PC-9 (cell line): Measurements from ENCODE around the gene FKBP7. TPM values are rescaled to one million over a fixed set of nuclear protein-coding genes. Genes with fewer than 3 reads are reported as not detected.

Experiments used
- BruUV-seq: library from RNA; stranded (reverse); fragments of 400-500 nt; replicated peaks from 2 replicates; lab custom pipeline; 2021; lab: Mats Ljungman, UMichigan
- CTCF ChIA-PET: fragments of 300-600 bp; sonication (Branson Sonifier 250); formaldehyde crosslinking; loops from one replicate; lab custom pipeline; 2022; ENCODE audit warnings: antibody characterized with exemption; lab: Charles Lee
- POLR2A ChIA-PET: fragments of 300-600 bp; sonication (Branson Sonifier 250); formaldehyde crosslinking; loops from one replicate; lab custom pipeline; 2022; ENCODE audit warnings: antibody characterized with exemption; ENCODE audit not compliant: unreplicated experiment; lab: Charles Lee
- DNase-seq, 2 experiments: peaks; one replicate each; pipeline versions ENCODE4 v3.0.0 to v3.0.0-alpha.2; 2015 to 2022; ENCODE audit warnings: mixed read lengths in 1 of 2
- H2AFZ ChIP-seq: fragments of 200-600 bp; sonication (generic); 2 replicates; pipeline ENCODE4 v1.8.1; 2017; ENCODE audit warnings: antibody characterized with exemption
- H3F3A ChIP-seq: fragments of 200-600 bp; sonication (generic); 2 replicates; pipeline ENCODE4 v1.8.1; 2017; ENCODE audit warnings: antibody characterized with exemption, mild to moderate bottlenecking, low read depth; ENCODE audit not compliant: insufficient read depth
- H3K27ac ChIP-seq: fragments of 200-600 bp; sonication (generic); 2 replicates; pipeline ENCODE4 v1.6.1; 2016; ENCODE audit warnings: mixed run types
- H3K27me3 ChIP-seq: fragments of 200-600 bp; sonication (generic); 2 replicates; pipeline ENCODE4 v1.6.1; 2016; ENCODE audit warnings: low read depth, mixed run types; ENCODE audit not compliant: insufficient read depth
- H3K36me3 ChIP-seq: fragments of 200-600 bp; sonication (generic); 2 replicates; pipeline ENCODE4 v1.6.1; 2016; ENCODE audit warnings: low read depth, mixed run types
- H3K4me1 ChIP-seq: fragments of 200-600 bp; sonication (generic); replicated peaks from 2 replicates; pipeline ENCODE4 v1.6.1; 2016; ENCODE audit warnings: mixed run types; ENCODE audit not compliant: insufficient read depth
- H3K4me2 ChIP-seq: fragments of 200-600 bp; sonication (generic); 2 replicates; pipeline ENCODE4 v1.6.1; 2017; ENCODE audit warnings: mixed run types
- H3K4me3 ChIP-seq: fragments of 200-600 bp; sonication (generic); 2 replicates; pipeline ENCODE4 v1.6.1; 2016; ENCODE audit warnings: mixed run types
- H3K79me2 ChIP-seq: fragments of 200-600 bp; sonication (generic); 2 replicates; pipeline ENCODE4 v1.6.1; 2017; ENCODE audit warnings: low read depth, mixed run types
- H3K9me2 ChIP-seq: fragments of 200-600 bp; sonication (generic); 2 replicates; pipeline ENCODE4 v1.8.1; 2017; ENCODE audit warnings: mild to moderate bottlenecking; ENCODE audit not compliant: insufficient read depth
- H3K9me3 ChIP-seq: fragments of 200-600 bp; sonication (generic); 2 replicates; pipeline ENCODE4 v1.8.1; 2016; ENCODE audit warnings: low read depth; ENCODE audit not compliant: insufficient read depth
- H4K20me1 ChIP-seq: fragments of 200-600 bp; sonication (generic); 2 replicates; pipeline ENCODE4 v1.8.1; 2017; ENCODE audit not compliant: insufficient read depth
- EZH2 ChIP-seq: fragments of 200-600 bp; sonication (generic); IDR thresholded peaks from 2 replicates; pipeline ENCODE4 v1.8.0; 2017; ENCODE audit warnings: antibody characterized with exemption, low read depth
- intact Hi-C: fragments of 100-400 bp; cut with micrococcal nuclease; formaldehyde crosslinking; loops from one replicate; pipeline ENCODE4 v1.10.0; 2022; ENCODE audit not compliant: unreplicated experiment
- total RNA-seq: library from RNA; stranded (reverse); gene quantifications from 2 replicates; pipeline ENCODE4 v1.2.3, GENCODE V29; 2021
- TF ChIP-seq, protein P1 (sequence below): fragments of 200-600 bp; sonication (generic); conservative IDR thresholded peaks from 2 replicates; pipeline ENCODE4 v1.6.1; 2017; ENCODE audit warnings: mixed run types, antibody characterized with exemption, mild to moderate bottlenecking, moderate library complexity

Gene FKBP7
- total RNA-seq, 1 experiment from 2014 or later = 6.1 TPM

DNA sequence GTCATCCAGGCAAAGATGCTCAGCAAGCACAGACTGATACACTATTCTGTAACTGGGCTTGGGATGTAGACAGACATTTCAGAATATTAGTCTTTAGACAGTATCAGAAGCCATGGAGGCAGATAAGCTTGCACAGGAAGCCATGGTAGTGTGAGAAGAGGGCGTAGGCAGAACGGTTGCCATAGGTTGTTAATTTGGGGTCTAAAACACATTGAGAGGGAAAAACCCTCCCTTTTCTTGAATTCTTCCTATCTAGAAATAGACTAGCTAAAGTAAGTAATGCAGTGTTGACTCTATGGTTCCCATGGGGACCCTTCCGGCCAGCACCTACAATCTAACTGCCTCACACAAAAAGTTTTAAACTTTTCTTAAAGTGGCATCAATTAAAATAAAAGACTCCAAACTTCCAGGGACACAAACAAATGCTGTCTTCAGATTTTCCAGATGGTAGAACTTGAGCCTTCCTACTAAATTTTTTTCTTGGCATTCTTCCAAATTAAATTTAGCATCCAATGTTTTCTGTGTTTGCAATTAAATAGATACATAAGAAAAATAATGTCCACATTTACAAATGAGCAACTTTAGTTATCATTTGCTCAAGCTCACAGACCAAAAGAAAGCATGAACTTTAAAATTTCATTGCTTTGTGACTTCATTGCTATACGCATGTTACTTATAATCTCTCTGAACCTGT is 29.3 kb downstream of the FKBP7 start:
- peaks cover 48% of the 10 kb centered on the region for H3K36me3 ChIP-seq
- DNase-seq = no peak
- H3K4me2 ChIP-seq = peak overlapping the region; percentile 91
- peaks cover 27% of the 10 kb centered on the region for H3F3A ChIP-seq
- BruUV-seq = no TSS peak
- H3K4me3 ChIP-seq = peak overlapping the region; percentile 78
- peaks cover 19% of the 10 kb centered on the region for H4K20me1 ChIP-seq
- no peak overlapping the region for H3K27ac ChIP-seq
- H3K4me1 ChIP-seq = peaks cover 22% of the 10 kb centered on the region
- H3K79me2 ChIP-seq = peaks cover 37% of the 10 kb centered on the region
- H2AFZ ChIP-seq = no peak overlapping the region
- H3K9me2 ChIP-seq = no peaks in the 10 kb centered on the region
- POLR2A ChIA-PET = interaction anchor here (0.6 to 0.7 kb wide), 2 partner anchors 37 to 72 kb away, joined by 3 to 5 read pairs; no protein-coding TSS in a partner anchor
- H3K27me3 ChIP-seq = no peaks in the 10 kb centered on the region
- intact Hi-C loops = no loop called here
- CTCF ChIA-PET = interaction anchor here (0.6 kb wide), 2 partner anchors 25 to 153 kb away, joined by 3 to 5 read pairs; no protein-coding TSS in a partner anchor
- TF ChIP-seq EZH2 = no peak
- TF ChIP-seq, protein P1, sequence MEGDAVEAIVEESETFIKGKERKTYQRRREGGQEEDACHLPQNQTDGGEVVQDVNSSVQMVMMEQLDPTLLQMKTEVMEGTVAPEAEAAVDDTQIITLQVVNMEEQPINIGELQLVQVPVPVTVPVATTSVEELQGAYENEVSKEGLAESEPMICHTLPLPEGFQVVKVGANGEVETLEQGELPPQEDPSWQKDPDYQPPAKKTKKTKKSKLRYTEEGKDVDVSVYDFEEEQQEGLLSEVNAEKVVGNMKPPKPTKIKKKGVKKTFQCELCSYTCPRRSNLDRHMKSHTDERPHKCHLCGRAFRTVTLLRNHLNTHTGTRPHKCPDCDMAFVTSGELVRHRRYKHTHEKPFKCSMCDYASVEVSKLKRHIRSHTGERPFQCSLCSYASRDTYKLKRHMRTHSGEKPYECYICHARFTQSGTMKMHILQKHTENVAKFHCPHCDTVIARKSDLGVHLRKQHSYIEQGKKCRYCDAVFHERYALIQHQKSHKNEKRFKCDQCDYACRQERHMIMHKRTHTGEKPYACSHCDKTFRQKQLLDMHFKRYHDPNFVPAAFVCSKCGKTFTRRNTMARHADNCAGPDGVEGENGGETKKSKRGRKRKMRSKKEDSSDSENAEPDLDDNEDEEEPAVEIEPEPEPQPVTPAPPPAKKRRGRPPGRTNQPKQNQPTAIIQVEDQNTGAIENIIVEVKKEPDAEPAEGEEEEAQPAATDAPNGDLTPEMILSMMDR = no peak
- no peaks in the 10 kb centered on the region for H3K9me3 ChIP-seq

DNA sequence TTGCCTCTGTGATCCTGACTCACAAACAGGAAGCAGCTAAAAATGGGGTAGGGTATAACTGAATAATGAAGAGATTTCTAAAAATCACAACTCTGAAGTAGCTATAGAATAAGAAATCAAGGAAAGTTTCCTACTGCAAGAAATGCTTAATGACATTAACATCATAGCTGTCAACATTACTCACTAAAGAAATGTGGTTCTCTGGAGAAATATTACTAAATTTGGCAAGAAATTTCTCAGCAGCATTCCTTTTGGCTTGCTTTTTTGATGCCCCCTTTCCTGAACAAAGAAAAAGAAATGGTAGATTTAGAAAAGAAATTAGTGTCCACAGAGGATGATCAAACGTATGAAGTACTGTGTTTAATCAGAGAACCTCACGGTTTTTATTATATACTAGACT is 37.0 kb downstream of the FKBP7 start:
- no peaks in the 10 kb centered on the region for H4K20me1 ChIP-seq
- no peaks in the 10 kb centered on the region for H3K4me1 ChIP-seq
- intact Hi-C loops = no loop called here
- H3K4me2 ChIP-seq = no peak overlapping the region
- no TSS peak for BruUV-seq
- DNase-seq = no peak
- H3K4me3 ChIP-seq = no peak overlapping the region
- no peak overlapping the region for H2AFZ ChIP-seq
- no peaks in the 10 kb centered on the region for H3K9me2 ChIP-seq
- no peak overlapping the region for H3K27ac ChIP-seq
- no peaks in the 10 kb centered on the region for H3K9me3 ChIP-seq
- TF ChIP-seq, protein P1 = no peak
- TF ChIP-seq EZH2 = no peak
- no peaks in the 10 kb centered on the region for H3K27me3 ChIP-seq
- H3K79me2 ChIP-seq = no peaks in the 10 kb centered on the region
- peaks cover 78% of the 10 kb centered on the region for H3K36me3 ChIP-seq
- H3F3A ChIP-seq = no peaks in the 10 kb centered on the region; the same call in 1 of the 2 replicates
- ChIA-PET CTCF (interaction anchor here (0.7 kb wide), 2 partner anchors 371 to 372 kb away, joined by 5 to 6 read pairs; no protein-coding TSS in a partner anchor), POLR2A (interaction anchor here (0.6 to 0.7 kb wide), 2 partner anchors 657 to 1251 kb away, joined by 5 to 8 read pairs; no protein-coding TSS in a partner anchor)

DNA sequence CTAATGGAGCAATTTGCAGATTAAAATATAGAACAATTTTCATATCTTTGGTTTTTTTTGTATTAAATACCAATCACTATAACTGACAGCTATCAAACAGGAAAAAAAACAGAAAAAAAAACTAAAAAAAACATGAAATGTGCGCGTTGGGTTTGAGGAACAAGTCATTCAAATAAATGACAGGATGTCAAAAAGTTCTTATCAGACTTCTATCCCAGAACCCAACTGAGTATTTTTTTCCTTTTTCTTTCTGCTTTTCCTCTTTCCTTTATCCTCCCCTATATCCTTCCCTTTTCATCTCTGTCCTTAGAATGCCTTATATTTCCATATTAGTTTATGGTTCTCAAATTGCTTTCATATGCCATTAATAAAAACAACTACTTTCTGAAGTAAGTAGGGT is 41.7 kb downstream of the FKBP7 start:
- no peak overlapping the region for H3K27ac ChIP-seq
- H2AFZ ChIP-seq = no peak overlapping the region
- no peaks in the 10 kb centered on the region for H3K4me1 ChIP-seq
- TF ChIP-seq, protein P1 = no peak
- no peak for TF ChIP-seq EZH2
- CTCF ChIA-PET = no interaction called here
- H3K79me2 ChIP-seq = no peaks in the 10 kb centered on the region
- H3F3A ChIP-seq = peaks cover 16% of the 10 kb centered on the region; the same call in 1 of the 2 replicates
- no peak for DNase-seq
- no peaks in the 10 kb centered on the region for H3K9me2 ChIP-seq
- H3K9me3 ChIP-seq = no peaks in the 10 kb centered on the region
- no TSS peak for BruUV-seq
- H3K27me3 ChIP-seq = no peaks in the 10 kb centered on the region
- H3K4me3 ChIP-seq = no peak overlapping the region
- POLR2A ChIA-PET = no interaction called here
- H3K36me3 ChIP-seq = peaks cover 73% of the 10 kb centered on the region
- H3K4me2 ChIP-seq = no peak overlapping the region
- H4K20me1 ChIP-seq = no peaks in the 10 kb centered on the region
- intact Hi-C loops = no loop called here
